Ishikawa (cell line): ENCODE measurements around the gene MTA1.
A peak's percentile ranks its signal among the peaks of the same experiment; 100 is the strongest.

Source experiments
- CEBPB ChIP-seq: IDR thresholded peaks from 2 replicates; pipeline ENCODE4 v1.6.1; 2012
- CREB1 ChIP-seq: IDR thresholded peaks from 2 replicates; pipeline ENCODE4 v1.6.1; 2012; ENCODE audit warnings: low read depth
- EGR1 ChIP-seq: IDR thresholded peaks from 2 replicates; pipeline ENCODE4 v1.6.1; 2012
- EP300 ChIP-seq: IDR thresholded peaks from 2 replicates; pipeline ENCODE4 v1.6.1; 2012; ENCODE audit warnings: borderline replicate concordance
- FOXM1 ChIP-seq: IDR thresholded peaks from 2 replicates; pipeline ENCODE4 v1.6.1; 2012; ENCODE audit warnings: low read depth, borderline replicate concordance
- NFIC ChIP-seq: IDR thresholded peaks from 2 replicates; pipeline ENCODE4 v1.6.1; 2012
- RAD21 ChIP-seq: IDR thresholded peaks from 2 replicates; pipeline ENCODE4 v1.6.1; 2012; ENCODE audit warnings: low read depth
- TAF1 ChIP-seq: IDR thresholded peaks from 2 replicates; pipeline ENCODE4 v1.6.1; 2012; ENCODE audit warnings: low read depth, mild to moderate bottlenecking
- TCF12 ChIP-seq: IDR thresholded peaks from 2 replicates; pipeline ENCODE4 v1.6.1; 2012; ENCODE audit warnings: low read depth
- TEAD4 ChIP-seq: IDR thresholded peaks from 2 replicates; pipeline ENCODE4 v1.6.1; 2012
- YY1 ChIP-seq: IDR thresholded peaks from 2 replicates; pipeline ENCODE4 v1.6.1; 2012; ENCODE audit warnings: low read depth
- ZBTB7A ChIP-seq: IDR thresholded peaks from 2 replicates; pipeline ENCODE4 v1.6.1; 2012; ENCODE audit warnings: low read depth
- TF ChIP-seq, protein P1 (sequence below): IDR thresholded peaks from 2 replicates; pipeline ENCODE4 v1.6.1; 2012
- TF ChIP-seq, protein P2 (sequence below): IDR thresholded peaks from 2 replicates; pipeline ENCODE4 v1.6.1; 2012; ENCODE audit warnings: low read depth, mild to moderate bottlenecking
- TF ChIP-seq, protein P3 (sequence below): IDR thresholded peaks from 2 replicates; pipeline ENCODE4 v1.6.1; 2012

MTA1 gene

GRCh38 chr14:105420974-105421674, 1.5 kb downstream of the MTA1 start:
- 0 out of 2 replicates have a peak, but pooled peaks have one; percentile 27 for TF ChIP-seq ZBTB7A
- no peak for TF ChIP-seq FOXM1

GRCh38 chr14:105421723-105422615, 2.3 kb downstream of the MTA1 start:
- TF ChIP-seq, protein P1, sequence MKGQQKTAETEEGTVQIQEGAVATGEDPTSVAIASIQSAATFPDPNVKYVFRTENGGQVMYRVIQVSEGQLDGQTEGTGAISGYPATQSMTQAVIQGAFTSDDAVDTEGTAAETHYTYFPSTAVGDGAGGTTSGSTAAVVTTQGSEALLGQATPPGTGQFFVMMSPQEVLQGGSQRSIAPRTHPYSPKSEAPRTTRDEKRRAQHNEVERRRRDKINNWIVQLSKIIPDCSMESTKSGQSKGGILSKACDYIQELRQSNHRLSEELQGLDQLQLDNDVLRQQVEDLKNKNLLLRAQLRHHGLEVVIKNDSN: no peak
- TF ChIP-seq FOXM1 (no peak), CREB1 (no peak), YY1 (no peak), TAF1 (no peak), RAD21 (no peak), ZBTB7A (no peak), EP300 (no peak), EGR1 (no peak), TCF12 (no peak), CEBPB (no peak), NFIC (no peak), TEAD4 (no peak)
- TF ChIP-seq, protein P2, sequence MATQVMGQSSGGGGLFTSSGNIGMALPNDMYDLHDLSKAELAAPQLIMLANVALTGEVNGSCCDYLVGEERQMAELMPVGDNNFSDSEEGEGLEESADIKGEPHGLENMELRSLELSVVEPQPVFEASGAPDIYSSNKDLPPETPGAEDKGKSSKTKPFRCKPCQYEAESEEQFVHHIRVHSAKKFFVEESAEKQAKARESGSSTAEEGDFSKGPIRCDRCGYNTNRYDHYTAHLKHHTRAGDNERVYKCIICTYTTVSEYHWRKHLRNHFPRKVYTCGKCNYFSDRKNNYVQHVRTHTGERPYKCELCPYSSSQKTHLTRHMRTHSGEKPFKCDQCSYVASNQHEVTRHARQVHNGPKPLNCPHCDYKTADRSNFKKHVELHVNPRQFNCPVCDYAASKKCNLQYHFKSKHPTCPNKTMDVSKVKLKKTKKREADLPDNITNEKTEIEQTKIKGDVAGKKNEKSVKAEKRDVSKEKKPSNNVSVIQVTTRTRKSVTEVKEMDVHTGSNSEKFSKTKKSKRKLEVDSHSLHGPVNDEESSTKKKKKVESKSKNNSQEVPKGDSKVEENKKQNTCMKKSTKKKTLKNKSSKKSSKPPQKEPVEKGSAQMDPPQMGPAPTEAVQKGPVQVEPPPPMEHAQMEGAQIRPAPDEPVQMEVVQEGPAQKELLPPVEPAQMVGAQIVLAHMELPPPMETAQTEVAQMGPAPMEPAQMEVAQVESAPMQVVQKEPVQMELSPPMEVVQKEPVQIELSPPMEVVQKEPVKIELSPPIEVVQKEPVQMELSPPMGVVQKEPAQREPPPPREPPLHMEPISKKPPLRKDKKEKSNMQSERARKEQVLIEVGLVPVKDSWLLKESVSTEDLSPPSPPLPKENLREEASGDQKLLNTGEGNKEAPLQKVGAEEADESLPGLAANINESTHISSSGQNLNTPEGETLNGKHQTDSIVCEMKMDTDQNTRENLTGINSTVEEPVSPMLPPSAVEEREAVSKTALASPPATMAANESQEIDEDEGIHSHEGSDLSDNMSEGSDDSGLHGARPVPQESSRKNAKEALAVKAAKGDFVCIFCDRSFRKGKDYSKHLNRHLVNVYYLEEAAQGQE: no peak
- TF ChIP-seq, protein P3, sequence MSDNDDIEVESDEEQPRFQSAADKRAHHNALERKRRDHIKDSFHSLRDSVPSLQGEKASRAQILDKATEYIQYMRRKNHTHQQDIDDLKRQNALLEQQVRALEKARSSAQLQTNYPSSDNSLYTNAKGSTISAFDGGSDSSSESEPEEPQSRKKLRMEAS: no peak

GRCh38 chr14:105422695-105423487, 3.3 kb downstream of the MTA1 start:
- TF ChIP-seq, protein P2: no peak
- TF ChIP-seq TCF12: no peak
- TF ChIP-seq NFIC: no peak
- TF ChIP-seq EGR1: no peak
- no peak for TF ChIP-seq ZBTB7A
- no peak for TF ChIP-seq YY1
- no peak for TF ChIP-seq RAD21
- TF ChIP-seq TEAD4: no peak
- no peak for TF ChIP-seq FOXM1
- no peak for TF ChIP-seq TAF1
- no peak for TF ChIP-seq CEBPB

GRCh38 chr14:105423488-105424195, 4.0 kb downstream of the MTA1 start:
- TF ChIP-seq RAD21 (no peak), CEBPB (no peak), EP300 (no peak), TEAD4 (no peak), CREB1 (no peak), TAF1 (no peak), FOXM1 (no peak), ZBTB7A (no peak), NFIC (no peak), EGR1 (no peak), TCF12 (no peak), YY1 (no peak)
- TF ChIP-seq, protein P1: no peak
- TF ChIP-seq, protein P3: no peak
- TF ChIP-seq, protein P2: no peak
